ENCODE results near the gene ZNF383.
"Not testable (repeated sequence)": the region's sequence is repeated elsewhere in the genome, so short reads cannot be mapped to it uniquely, and the experiment has no call there.

The ZNF383 gene

GRCh38 chr19:37292998-37293939, 75.3 kb downstream of the ZNF383 start:
- H3K4me3 ChIP-seq (ENCODE audit: low read depth, low read length), result not testable (repeated sequence)

DNA sequence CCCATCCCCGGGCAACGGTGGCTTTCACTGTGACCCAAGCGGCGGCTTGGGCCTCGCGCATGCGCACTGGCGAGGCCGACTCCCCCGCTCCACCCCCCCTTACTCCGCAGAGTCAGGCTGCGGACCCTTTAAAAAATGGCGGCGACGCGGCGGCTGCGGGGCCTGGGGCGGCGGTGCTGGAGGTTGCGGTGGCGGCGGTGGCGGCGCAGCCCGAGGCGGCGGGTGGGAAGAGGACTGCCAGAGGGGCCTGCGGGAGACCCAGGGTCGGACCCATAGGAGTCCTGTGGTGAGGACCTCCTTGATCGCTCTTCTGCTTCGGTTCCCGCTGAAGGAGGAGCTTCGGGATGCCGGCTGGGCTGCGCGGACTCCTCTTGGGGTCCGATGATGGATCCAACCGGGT, 76.2 kb downstream of the ZNF383 start:
- not testable (repeated sequence) for H3K4me3 ChIP-seq (ENCODE audit: low read depth, low read length)
